WTC11 (cell line): ENCODE data around the gene NELL2. TPM values are rescaled to one million over a fixed set of nuclear protein-coding genes. Genes with fewer than 3 reads are reported as not detected.

Experiments used
- ATAC-seq: fragments of 200-7000 bp; cut with Tn5 transposase; 2 replicates; pipeline ENCODE4 v1.10.0; 2021; ENCODE audit warnings: mild to moderate bottlenecking, moderate library complexity
- CTCF ChIA-PET: fragments of 300-600 bp; sonication (Branson Sonifier 250); formaldehyde crosslinking; loops from one replicate; lab custom pipeline; 2021; ENCODE audit warnings: antibody characterized with exemption; lab: Charles Lee
- POLR2A ChIA-PET: fragments of 350-600 bp; sonication (Branson Sonifier 250); formaldehyde crosslinking; loops from one replicate; lab custom pipeline; 2021; ENCODE audit warnings: antibody characterized with exemption; lab: Charles Lee
- DNase-seq: peaks from one replicate; pipeline ENCODE4 v3.0.0; 2021; ENCODE audit warnings: low spot score
- H3K27ac Mint-ChIP-seq: 2 replicates; pipeline ENCODE4 v1.8.0; 2021; ENCODE audit warnings: mixed read lengths
- H3K27me3 Mint-ChIP-seq: 2 replicates; pipeline ENCODE4 v1.8.0; 2021; ENCODE audit warnings: low read depth, mild to moderate bottlenecking, moderate library complexity, mixed read lengths
- H3K36me3 Mint-ChIP-seq: 2 replicates; pipeline ENCODE4 v1.8.0; 2021; ENCODE audit warnings: mixed read lengths
- H3K4me1 Mint-ChIP-seq: 2 replicates; pipeline ENCODE4 v1.8.0; 2022; ENCODE audit warnings: mixed read lengths
- H3K4me3 Mint-ChIP-seq: 2 replicates; pipeline ENCODE4 v1.8.0; 2021; ENCODE audit warnings: mild to moderate bottlenecking, moderate library complexity, mixed read lengths
- H3K9me3 Mint-ChIP-seq: 2 replicates; pipeline ENCODE4 v1.8.0; 2021; ENCODE audit warnings: mixed read lengths
- CDX4 ChIP-seq: fragments of 250-450 bp; sonication (Bioruptor Pico); IDR thresholded peaks from 2 replicates; pipeline ENCODE4 v1.9.0; 2021; ENCODE audit warnings: moderate library complexity, mild to moderate bottlenecking, inconsistent platforms, borderline replicate concordance
- CREM ChIP-seq: sonication (generic); formaldehyde crosslinking; IDR thresholded peaks from 2 replicates; pipeline ENCODE4 v1.8.1; 2022; ENCODE audit warnings: mild to moderate bottlenecking, missing genetic modification reagents, moderate library complexity
- ESRRA ChIP-seq: sonication (generic); formaldehyde crosslinking; IDR thresholded peaks from 2 replicates; pipeline ENCODE4 v1.8.1; 2022; ENCODE audit warnings: mild to moderate bottlenecking, missing genetic modification reagents, borderline replicate concordance
- FOXP1 ChIP-seq: sonication (generic); formaldehyde crosslinking; IDR thresholded peaks from 2 replicates; pipeline ENCODE4 v1.8.0; 2022; ENCODE audit warnings: missing genetic modification reagents, mild to moderate bottlenecking, moderate library complexity, borderline replicate concordance
- GABPB1 ChIP-seq: sonication (generic); formaldehyde crosslinking; IDR thresholded peaks from 2 replicates; pipeline ENCODE4 v1.8.1; 2023; ENCODE audit warnings: mild to moderate bottlenecking, missing genetic modification reagents
- HMGA2 ChIP-seq: fragments of 250-450 bp; sonication (Bioruptor Pico); IDR thresholded peaks from 2 replicates; pipeline ENCODE4 v1.4.0; 2021; ENCODE audit warnings: mild to moderate bottlenecking, moderate library complexity
- HMGXB4 ChIP-seq: sonication (generic); formaldehyde crosslinking; IDR thresholded peaks from 2 replicates; pipeline ENCODE4 v1.8.1; 2023; ENCODE audit warnings: mild to moderate bottlenecking, moderate library complexity, missing genetic modification reagents
- JUN ChIP-seq: sonication (generic); formaldehyde crosslinking; IDR thresholded peaks from 2 replicates; pipeline ENCODE4 v1.8.0; 2023; ENCODE audit warnings: mild to moderate bottlenecking, missing genetic modification reagents
- OVOL2 ChIP-seq: fragments of 250-450 bp; sonication (Bioruptor Pico); IDR thresholded peaks from 2 replicates; pipeline ENCODE4 v1.9.0; 2021; ENCODE audit warnings: mild to moderate bottlenecking, borderline replicate concordance
- ZNF532 ChIP-seq: fragments of 250-450 bp; sonication (Bioruptor Pico); IDR thresholded peaks from 2 replicates; pipeline ENCODE4 v1.9.0; 2021; ENCODE audit warnings: mild to moderate bottlenecking, borderline replicate concordance
- ZSCAN18 ChIP-seq: fragments of 250-450 bp; sonication (Bioruptor Pico); IDR thresholded peaks from 2 replicates; pipeline ENCODE4 v2.1.2; 2022; ENCODE audit warnings: mild to moderate bottlenecking, moderate library complexity
- total RNA-seq: library from RNA; stranded (reverse); gene quantifications from 3 replicates; pipeline ENCODE4 v1.2.3, GENCODE V29; 2021
- TF ChIP-seq, protein P1 (sequence below): sonication (generic); formaldehyde crosslinking; IDR thresholded peaks from 2 replicates; pipeline ENCODE4 v1.8.0; 2022; ENCODE audit warnings: mild to moderate bottlenecking, missing genetic modification reagents
- TF ChIP-seq, protein P2 (sequence below): sonication (generic); formaldehyde crosslinking; IDR thresholded peaks from 2 replicates; pipeline ENCODE4 v1.8.0; 2022; ENCODE audit warnings: mild to moderate bottlenecking, missing genetic modification reagents
- TF ChIP-seq, protein P3 (sequence below): sonication (generic); formaldehyde crosslinking; IDR thresholded peaks from 2 replicates; pipeline ENCODE4 v1.8.1; 2023; ENCODE audit warnings: mild to moderate bottlenecking, missing genetic modification reagents, borderline replicate concordance
- TF ChIP-seq, protein P4 (sequence below): fragments of 250-450 bp; sonication (Bioruptor Pico); IDR thresholded peaks from 2 replicates; pipeline ENCODE4 v1.9.0; 2021; ENCODE audit warnings: mild to moderate bottlenecking

The NELL2 gene
- total RNA-seq, 1 experiment from 2014 or later, result 37.4 TPM

GRCh38 chr12:44484862-44485261 lies 391.3 kb downstream of the NELL2 start:
- DNase-seq (no peak), ATAC-seq (no peak)
- no peak for TF ChIP-seq CDX4 (CRISPR knock-in tag)
- no peak for TF ChIP-seq GABPB1 (CRISPR knock-in tag)
- TF ChIP-seq, protein P1, sequence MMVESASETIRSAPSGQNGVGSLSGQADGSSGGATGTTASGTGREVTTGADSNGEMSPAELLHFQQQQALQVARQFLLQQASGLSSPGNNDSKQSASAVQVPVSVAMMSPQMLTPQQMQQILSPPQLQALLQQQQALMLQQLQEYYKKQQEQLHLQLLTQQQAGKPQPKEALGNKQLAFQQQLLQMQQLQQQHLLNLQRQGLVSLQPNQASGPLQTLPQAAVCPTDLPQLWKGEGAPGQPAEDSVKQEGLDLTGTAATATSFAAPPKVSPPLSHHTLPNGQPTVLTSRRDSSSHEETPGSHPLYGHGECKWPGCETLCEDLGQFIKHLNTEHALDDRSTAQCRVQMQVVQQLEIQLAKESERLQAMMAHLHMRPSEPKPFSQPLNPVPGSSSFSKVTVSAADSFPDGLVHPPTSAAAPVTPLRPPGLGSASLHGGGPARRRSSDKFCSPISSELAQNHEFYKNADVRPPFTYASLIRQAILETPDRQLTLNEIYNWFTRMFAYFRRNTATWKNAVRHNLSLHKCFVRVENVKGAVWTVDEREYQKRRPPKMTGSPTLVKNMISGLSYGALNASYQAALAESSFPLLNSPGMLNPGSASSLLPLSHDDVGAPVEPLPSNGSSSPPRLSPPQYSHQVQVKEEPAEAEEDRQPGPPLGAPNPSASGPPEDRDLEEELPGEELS, result no peak
- TF ChIP-seq ESRRA, result no peak
- TF ChIP-seq, protein P2, sequence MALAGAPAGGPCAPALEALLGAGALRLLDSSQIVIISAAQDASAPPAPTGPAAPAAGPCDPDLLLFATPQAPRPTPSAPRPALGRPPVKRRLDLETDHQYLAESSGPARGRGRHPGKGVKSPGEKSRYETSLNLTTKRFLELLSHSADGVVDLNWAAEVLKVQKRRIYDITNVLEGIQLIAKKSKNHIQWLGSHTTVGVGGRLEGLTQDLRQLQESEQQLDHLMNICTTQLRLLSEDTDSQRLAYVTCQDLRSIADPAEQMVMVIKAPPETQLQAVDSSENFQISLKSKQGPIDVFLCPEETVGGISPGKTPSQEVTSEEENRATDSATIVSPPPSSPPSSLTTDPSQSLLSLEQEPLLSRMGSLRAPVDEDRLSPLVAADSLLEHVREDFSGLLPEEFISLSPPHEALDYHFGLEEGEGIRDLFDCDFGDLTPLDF (CRISPR knock-in tag), result no peak
- TF ChIP-seq, protein P3, sequence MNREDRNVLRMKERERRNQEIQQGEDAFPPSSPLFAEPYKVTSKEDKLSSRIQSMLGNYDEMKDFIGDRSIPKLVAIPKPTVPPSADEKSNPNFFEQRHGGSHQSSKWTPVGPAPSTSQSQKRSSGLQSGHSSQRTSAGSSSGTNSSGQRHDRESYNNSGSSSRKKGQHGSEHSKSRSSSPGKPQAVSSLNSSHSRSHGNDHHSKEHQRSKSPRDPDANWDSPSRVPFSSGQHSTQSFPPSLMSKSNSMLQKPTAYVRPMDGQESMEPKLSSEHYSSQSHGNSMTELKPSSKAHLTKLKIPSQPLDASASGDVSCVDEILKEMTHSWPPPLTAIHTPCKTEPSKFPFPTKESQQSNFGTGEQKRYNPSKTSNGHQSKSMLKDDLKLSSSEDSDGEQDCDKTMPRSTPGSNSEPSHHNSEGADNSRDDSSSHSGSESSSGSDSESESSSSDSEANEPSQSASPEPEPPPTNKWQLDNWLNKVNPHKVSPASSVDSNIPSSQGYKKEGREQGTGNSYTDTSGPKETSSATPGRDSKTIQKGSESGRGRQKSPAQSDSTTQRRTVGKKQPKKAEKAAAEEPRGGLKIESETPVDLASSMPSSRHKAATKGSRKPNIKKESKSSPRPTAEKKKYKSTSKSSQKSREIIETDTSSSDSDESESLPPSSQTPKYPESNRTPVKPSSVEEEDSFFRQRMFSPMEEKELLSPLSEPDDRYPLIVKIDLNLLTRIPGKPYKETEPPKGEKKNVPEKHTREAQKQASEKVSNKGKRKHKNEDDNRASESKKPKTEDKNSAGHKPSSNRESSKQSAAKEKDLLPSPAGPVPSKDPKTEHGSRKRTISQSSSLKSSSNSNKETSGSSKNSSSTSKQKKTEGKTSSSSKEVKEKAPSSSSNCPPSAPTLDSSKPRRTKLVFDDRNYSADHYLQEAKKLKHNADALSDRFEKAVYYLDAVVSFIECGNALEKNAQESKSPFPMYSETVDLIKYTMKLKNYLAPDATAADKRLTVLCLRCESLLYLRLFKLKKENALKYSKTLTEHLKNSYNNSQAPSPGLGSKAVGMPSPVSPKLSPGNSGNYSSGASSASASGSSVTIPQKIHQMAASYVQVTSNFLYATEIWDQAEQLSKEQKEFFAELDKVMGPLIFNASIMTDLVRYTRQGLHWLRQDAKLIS (CRISPR knock-in tag), result no peak
- no peak for TF ChIP-seq HMGXB4 (CRISPR knock-in tag)
- no peak for TF ChIP-seq CREM
- TF ChIP-seq ZSCAN18 (CRISPR knock-in tag), result no peak
- no peak for TF ChIP-seq FOXP1 (CRISPR knock-in tag)
- no peak for TF ChIP-seq OVOL2 (CRISPR knock-in tag)
- TF ChIP-seq, protein P4, sequence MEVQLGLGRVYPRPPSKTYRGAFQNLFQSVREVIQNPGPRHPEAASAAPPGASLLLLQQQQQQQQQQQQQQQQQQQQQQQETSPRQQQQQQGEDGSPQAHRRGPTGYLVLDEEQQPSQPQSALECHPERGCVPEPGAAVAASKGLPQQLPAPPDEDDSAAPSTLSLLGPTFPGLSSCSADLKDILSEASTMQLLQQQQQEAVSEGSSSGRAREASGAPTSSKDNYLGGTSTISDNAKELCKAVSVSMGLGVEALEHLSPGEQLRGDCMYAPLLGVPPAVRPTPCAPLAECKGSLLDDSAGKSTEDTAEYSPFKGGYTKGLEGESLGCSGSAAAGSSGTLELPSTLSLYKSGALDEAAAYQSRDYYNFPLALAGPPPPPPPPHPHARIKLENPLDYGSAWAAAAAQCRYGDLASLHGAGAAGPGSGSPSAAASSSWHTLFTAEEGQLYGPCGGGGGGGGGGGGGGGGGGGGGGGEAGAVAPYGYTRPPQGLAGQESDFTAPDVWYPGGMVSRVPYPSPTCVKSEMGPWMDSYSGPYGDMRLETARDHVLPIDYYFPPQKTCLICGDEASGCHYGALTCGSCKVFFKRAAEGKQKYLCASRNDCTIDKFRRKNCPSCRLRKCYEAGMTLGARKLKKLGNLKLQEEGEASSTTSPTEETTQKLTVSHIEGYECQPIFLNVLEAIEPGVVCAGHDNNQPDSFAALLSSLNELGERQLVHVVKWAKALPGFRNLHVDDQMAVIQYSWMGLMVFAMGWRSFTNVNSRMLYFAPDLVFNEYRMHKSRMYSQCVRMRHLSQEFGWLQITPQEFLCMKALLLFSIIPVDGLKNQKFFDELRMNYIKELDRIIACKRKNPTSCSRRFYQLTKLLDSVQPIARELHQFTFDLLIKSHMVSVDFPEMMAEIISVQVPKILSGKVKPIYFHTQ (CRISPR knock-in tag), result no peak
- TF ChIP-seq JUN (CRISPR knock-in tag), result no peak
- TF ChIP-seq HMGA2 (CRISPR knock-in tag), result no peak
- no peak for TF ChIP-seq ZNF532 (CRISPR knock-in tag)
- CTCF ChIA-PET, result interaction anchor here (1.1 kb wide), 1 partner anchor 12 kb away, joined by 5 read pairs; no protein-coding TSS in a partner anchor
- no peaks in the 10 kb centered on the region for H3K27me3 Mint-ChIP-seq
- no peak overlapping the region for H3K27ac Mint-ChIP-seq
- H3K9me3 Mint-ChIP-seq, result peaks cover 66% of the 10 kb centered on the region
- H3K4me1 Mint-ChIP-seq, result no peaks in the 10 kb centered on the region
- POLR2A ChIA-PET, result no interaction called here
- peaks cover 18% of the 10 kb centered on the region for H3K36me3 Mint-ChIP-seq
- H3K4me3 Mint-ChIP-seq, result no peak overlapping the region
